Mesodermal cell (in vitro differentiated cells): ENCODE measurements around the gene POU2AF3.

Source experiments
- H3K27ac ChIP-seq: 2 replicates; pipeline ENCODE4 v1.7.0; 2013; ENCODE audit warnings: mild to moderate bottlenecking, low read depth, low read length, moderate library complexity; ENCODE audit not compliant: severe bottlenecking
- H3K36me3 ChIP-seq: 2 replicates; pipeline ENCODE4 v1.7.1; 2013; ENCODE audit warnings: mild to moderate bottlenecking, low read length, moderate library complexity; ENCODE audit not compliant: control insufficient read depth, insufficient read depth
- H3K4me1 ChIP-seq: one replicate; pipeline ENCODE4 v1.7.1; 2013; ENCODE audit warnings: mild to moderate bottlenecking, low read length; ENCODE audit not compliant: insufficient read depth, control insufficient read depth, poor library complexity, severe bottlenecking
- H3K4me3 ChIP-seq: 2 replicates; pipeline ENCODE4 v1.7.0; 2013; ENCODE audit warnings: low read length, control low read depth, mild to moderate bottlenecking; ENCODE audit not compliant: insufficient read depth, poor library complexity, severe bottlenecking; ENCODE audit errors: extremely low read depth
- H3K9me3 ChIP-seq: 2 replicates; pipeline ENCODE4 v1.7.1; 2013; ENCODE audit warnings: mild to moderate bottlenecking, low read length, moderate library complexity; ENCODE audit not compliant: control insufficient read depth
- WGBS, 2 experiments: methylation state at CpG; one replicate each; pipeline ENCODE4 v1.1.5; 2013; ENCODE audit warnings: missing lambda C conversion rate in 2 of 2; ENCODE audit not compliant: insufficient coverage in 2 of 2; 5-methylcytosine and 5-hydroxymethylcytosine counted together

Gene POU2AF3

GRCh38 chr11:111301004-111301841 is 2.9 kb downstream of the POU2AF3 start:
- Histone ChIP-seq H3K4me3 (no peak overlapping the region), H3K9me3 (no peaks in the 10 kb centered on the region), H3K4me1 (peaks cover 4% of the 10 kb centered on the region), H3K27ac (no peak overlapping the region), H3K36me3 (no peaks in the 10 kb centered on the region)
- WGBS, 2 experiments = 100% methylated on average over 1 of the region's 5 CpGs; no CpG with 5 or more reads in 1 of the 2 experiments

DNA sequence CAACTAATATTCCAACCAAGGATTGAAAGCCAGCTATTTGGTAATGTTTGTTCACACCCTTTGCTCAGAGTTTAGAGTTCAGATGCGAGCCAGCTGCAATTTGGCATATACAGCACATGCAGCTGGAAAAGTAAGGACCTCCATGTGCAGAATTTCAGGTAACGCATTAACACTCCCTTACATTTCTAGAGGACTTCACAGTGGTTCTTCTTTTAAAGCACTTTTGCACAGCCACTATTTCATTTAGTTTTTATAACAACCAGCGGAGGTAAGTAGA is 3.4 kb downstream of the POU2AF3 start:
- no peak overlapping the region for H3K27ac ChIP-seq
- 92 to 100% methylated on average over 2 to 3 of the region's 3 CpGs for WGBS, 2 experiments
- peaks cover 4% of the 10 kb centered on the region for H3K4me1 ChIP-seq
- no peaks in the 10 kb centered on the region for H3K36me3 ChIP-seq
- no peaks in the 10 kb centered on the region for H3K9me3 ChIP-seq
- H3K4me3 ChIP-seq = no peak overlapping the region

GRCh38 chr11:111302298-111302697 is 4.0 kb downstream of the POU2AF3 start:
- Histone ChIP-seq H3K27ac (no peak overlapping the region), H3K9me3 (no peaks in the 10 kb centered on the region), H3K36me3 (no peaks in the 10 kb centered on the region), H3K4me3 (no peak overlapping the region), H3K4me1 (peaks cover 4% of the 10 kb centered on the region)
- 78% methylated on average over 1 to 3 of the region's 3 CpGs for WGBS, 2 experiments

- H3K4me3 ChIP-seq = no peak overlapping the region
Observed at GRCh38 chr11:111303461-111303860, 5.1 kb downstream of the POU2AF3 start.

GRCh38 chr11:111305162-111305802 is 6.9 kb downstream of the POU2AF3 start:
- no peak overlapping the region for H3K27ac ChIP-seq
- 85 to 86% methylated on average over 2 to 4 of the region's 5 CpGs for WGBS, 2 experiments
- no peaks in the 10 kb centered on the region for H3K4me1 ChIP-seq
- no peaks in the 10 kb centered on the region for H3K9me3 ChIP-seq
- H3K4me3 ChIP-seq = no peak overlapping the region
- H3K36me3 ChIP-seq = no peaks in the 10 kb centered on the region

More at GRCh38 chr11:111303461-111303860, 5.1 kb downstream of the POU2AF3 start:
- no peaks in the 10 kb centered on the region for H3K9me3 ChIP-seq
- peaks cover 4% of the 10 kb centered on the region for H3K4me1 ChIP-seq
- no peak overlapping the region for H3K27ac ChIP-seq
- 92% methylated on average over 2 of the region's 4 CpGs; no CpG with 5 or more reads in 1 of the 2 experiments for WGBS, 2 experiments
- H3K36me3 ChIP-seq = no peaks in the 10 kb centered on the region

DNA sequence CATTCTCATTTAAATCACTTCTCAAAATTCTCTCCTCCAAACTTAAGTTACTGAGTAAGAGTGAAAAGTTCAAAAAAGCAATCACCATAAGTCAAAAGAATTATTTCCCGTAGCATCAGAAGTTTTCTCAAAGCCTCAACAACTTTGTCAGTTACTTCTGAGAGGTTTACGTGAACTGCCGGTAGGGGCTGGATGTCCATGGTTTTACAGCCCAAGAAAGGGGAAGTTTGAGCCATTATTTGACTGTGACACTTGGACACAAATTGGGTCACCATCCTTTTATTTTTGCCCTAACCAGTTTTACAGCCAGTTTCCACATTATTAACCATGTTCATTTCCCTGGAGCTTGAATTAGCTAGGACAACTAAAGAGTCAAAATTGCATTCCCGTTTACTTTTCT is 7.5 kb downstream of the POU2AF3 start:
- no peaks in the 10 kb centered on the region for H3K9me3 ChIP-seq
- no peaks in the 10 kb centered on the region for H3K4me1 ChIP-seq
- H3K36me3 ChIP-seq = no peaks in the 10 kb centered on the region
- H3K27ac ChIP-seq = no peak overlapping the region
- WGBS, 2 experiments = 87 to 92% methylated on average over 4 of the region's 4 CpGs
- H3K4me3 ChIP-seq = no peak overlapping the region

DNA sequence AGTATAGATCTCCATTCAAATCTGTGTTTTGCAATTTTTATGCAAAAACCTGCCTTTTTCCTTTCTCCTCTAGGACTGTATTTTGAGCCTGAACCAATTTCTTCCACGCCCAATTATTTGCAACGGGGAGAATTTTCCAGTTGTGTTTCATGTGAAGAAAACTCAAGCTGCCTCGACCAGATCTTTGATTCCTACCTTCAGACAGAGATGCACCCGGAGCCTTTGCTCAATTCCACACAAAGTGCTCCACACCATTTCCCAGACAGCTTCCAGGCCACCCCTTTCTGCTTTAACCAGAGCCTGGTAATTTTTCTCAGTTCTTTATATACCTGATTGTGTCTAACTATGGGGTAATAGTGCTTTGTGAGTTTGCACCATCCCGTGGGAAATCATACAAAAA is 8.0 kb downstream of the POU2AF3 start:
- 83 to 85% methylated on average over 4 of the region's 5 CpGs for WGBS, 2 experiments

DNA sequence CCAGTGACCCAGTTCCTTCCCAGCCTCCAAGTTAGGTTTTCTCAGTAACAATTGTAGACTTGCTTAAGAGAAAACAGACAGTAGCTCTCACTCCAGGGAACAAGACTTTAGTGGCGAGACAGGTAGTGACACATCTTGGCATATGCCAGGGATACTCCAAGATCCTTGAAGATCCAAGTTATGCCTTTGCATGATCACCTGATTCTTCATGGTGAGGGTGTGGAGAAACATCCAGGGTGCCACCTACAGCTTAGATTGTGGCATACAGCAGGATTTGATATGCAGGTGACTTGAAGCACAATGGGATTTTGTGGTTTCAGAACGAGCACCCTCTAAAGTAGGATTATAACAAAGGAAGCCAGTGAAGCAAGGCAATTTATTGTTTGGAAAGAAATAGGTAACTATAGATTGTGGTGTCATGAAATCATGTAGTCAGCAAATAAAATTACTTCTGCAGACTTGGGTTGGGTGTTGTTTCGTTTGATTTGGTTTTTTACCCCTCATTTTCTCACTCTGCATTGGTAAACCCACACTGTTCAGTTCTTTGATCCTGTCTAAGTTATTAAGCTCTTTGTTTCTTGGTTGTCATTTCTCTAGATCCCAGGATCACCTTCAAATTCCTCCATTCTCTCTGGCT is 9.2 kb downstream of the POU2AF3 start:
- 67 to 81% methylated on average over 2 to 3 of the region's 3 CpGs for WGBS, 2 experiments
- Histone ChIP-seq H3K36me3 (no peaks in the 10 kb centered on the region), H3K9me3 (no peaks in the 10 kb centered on the region), H3K4me1 (no peaks in the 10 kb centered on the region), H3K4me3 (no peak overlapping the region), H3K27ac (no peak overlapping the region)

More for the DNA sequence above, 8.0 kb downstream of the POU2AF3 start:
- Histone ChIP-seq H3K4me3 (no peak overlapping the region), H3K9me3 (no peaks in the 10 kb centered on the region), H3K36me3 (no peaks in the 10 kb centered on the region), H3K27ac (no peak overlapping the region), H3K4me1 (no peaks in the 10 kb centered on the region)

DNA sequence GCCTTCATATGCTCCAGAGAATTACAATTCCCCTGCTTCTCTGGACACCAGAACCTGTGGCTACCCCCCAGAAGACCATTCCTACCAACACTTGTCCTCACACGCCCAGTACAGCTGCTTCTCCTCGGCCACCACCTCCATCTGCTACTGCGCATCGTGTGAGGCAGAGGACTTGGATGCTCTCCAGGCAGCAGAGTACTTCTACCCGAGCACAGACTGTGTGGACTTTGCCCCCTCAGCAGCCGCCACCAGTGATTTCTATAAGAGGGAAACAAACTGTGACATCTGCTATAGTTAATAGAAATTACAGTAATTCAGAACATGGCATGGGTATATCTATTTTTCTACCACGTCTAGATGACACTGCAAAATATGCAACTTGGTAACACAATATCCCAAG is 9.8 kb downstream of the POU2AF3 start:
- no peak overlapping the region for H3K4me3 ChIP-seq
- H3K36me3 ChIP-seq = no peaks in the 10 kb centered on the region
- H3K4me1 ChIP-seq = no peaks in the 10 kb centered on the region
- WGBS, 2 experiments = 63 to 85% methylated on average over 1 to 4 of the region's 7 CpGs
- H3K27ac ChIP-seq = no peak overlapping the region
- no peaks in the 10 kb centered on the region for H3K9me3 ChIP-seq

DNA sequence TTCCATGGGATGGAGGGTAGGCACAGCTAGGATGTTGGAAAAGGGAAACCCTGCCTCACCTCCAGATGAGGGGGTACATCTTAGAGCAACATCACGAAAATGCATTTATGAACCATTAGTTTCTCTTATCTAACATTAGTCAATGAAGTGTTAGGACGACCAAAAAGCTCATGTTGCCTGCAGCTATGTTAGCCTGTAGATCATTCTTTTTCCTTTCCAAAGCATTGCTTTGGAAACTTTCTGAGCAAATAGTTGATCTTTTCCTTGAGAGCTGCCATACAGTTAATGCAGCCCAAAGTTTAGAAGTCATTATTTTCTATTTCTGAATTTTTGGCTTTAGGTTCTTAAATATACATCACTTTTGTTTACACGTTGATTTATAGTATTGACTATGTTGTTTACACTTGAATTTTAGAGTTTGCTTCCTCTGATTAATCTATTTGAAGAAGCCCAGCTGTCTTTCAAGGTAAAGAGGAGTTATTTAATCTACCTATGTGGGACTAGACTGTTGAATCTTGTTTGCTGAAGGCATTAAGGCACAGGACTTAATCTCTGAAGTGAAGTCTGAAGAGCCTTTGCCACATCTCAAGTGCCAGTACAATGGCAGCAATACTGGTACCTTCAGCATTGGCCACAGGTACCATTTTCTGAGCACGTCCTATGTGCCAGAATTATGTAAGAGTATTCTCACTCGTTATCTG is 11.0 kb downstream of the POU2AF3 start:
- no peak overlapping the region for H3K27ac ChIP-seq
- H3K4me1 ChIP-seq = no peaks in the 10 kb centered on the region
- no peaks in the 10 kb centered on the region for H3K9me3 ChIP-seq
- H3K36me3 ChIP-seq = no peaks in the 10 kb centered on the region
- WGBS, 2 experiments = 61 to 95% methylated on average over 3 of the region's 5 CpGs
- no peak overlapping the region for H3K4me3 ChIP-seq
